ENCODE data around the gene OTULIN. TPM values are rescaled to one million over a fixed set of nuclear protein-coding genes. Genes with fewer than 3 reads are reported as not detected.

Gene OTULIN
- polyA plus RNA-seq, 1 of the 3 experiments (the other 2 are of a cell fraction): 6.6 TPM

DNA sequence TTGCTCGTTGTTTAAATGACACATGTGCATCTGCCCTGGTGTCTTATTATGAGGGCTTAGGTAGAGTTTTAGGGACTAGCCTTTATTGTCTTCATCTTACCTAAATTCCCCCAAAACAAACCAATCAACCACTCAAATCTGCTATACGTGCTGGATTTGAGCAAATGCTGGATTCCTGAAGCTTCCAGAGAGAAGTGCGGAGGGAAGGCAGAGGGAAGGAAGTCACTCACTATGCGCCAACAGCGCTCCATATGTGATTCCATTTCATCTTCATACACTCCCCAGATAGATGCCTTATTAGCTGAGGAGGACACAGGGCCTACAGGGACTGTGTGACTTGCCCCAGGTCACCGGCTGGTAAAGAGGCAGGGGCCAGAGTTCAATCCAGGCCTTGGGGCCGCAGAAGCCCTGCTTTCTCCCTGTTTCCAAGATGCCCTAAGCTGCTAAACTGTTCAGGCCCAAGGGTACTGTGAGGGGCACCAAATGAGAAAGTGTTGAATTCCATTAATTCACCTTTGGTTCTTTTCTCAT lies 63.5 kb downstream of the OTULIN start:
- Histone ChIP-seq H3K4me1 (ENCODE audit: control insufficient read depth in 1 of 2, insufficient read depth in 2 of 2, low read depth in 1 of 2, low read length in 1 of 2) (0 out of 4 replicates have a peak, but pooled peaks cover 0 to 7% of the 10 kb centered on the region in 2 experiments), H2AFZ (ENCODE audit: low read depth) (no peak overlapping the region), H3K4me3 (ENCODE audit: low read depth in 2 of 2, low read length in 1 of 2) (no peak overlapping the region), H3K9ac (no peak overlapping the region), H3K4me2 (no peak overlapping the region), H3K27me3 (ENCODE audit: insufficient read depth) (no peaks in the 10 kb centered on the region), H3F3A (replicated peaks; ENCODE audit: insufficient read depth) (no peaks in the 10 kb centered on the region), H3K79me2 (ENCODE audit: insufficient read depth) (no peaks in the 10 kb centered on the region), H3K9me2 (no peaks in the 10 kb centered on the region), H3K27ac (ENCODE audit: low read depth in 2 of 2, low read length in 1 of 2) (no peak overlapping the region), H4K20me1 (ENCODE audit: insufficient read depth) (no peaks in the 10 kb centered on the region), H3K9me3 (no peaks in the 10 kb centered on the region), H3K36me3 (replicated peaks in 1 of 2; ENCODE audit: control insufficient read depth in 1 of 2, insufficient read depth in 2 of 2, low read length in 1 of 2) (peaks cover 0 to 8% of the 10 kb centered on the region in 2 experiments)
- DNase-seq: no peak
- 94% methylated on average over 6 of the region's 7 CpGs for WGBS (ENCODE audit: low lambda C conversion rate)
- TF ChIP-seq MXI1 (IDR thresholded peaks at IDR 0.05; ENCODE audit: low read depth, low read length) (no peak), JUND (IDR thresholded peaks at IDR 0.05) (no peak), FOXM1 (IDR thresholded peaks at IDR 0.05; ENCODE audit: low read depth) (no peak), RXRA (IDR thresholded peaks at IDR 0.05; ENCODE audit: borderline replicate concordance, low read depth) (no peak), CHD2 (IDR thresholded peaks at IDR 0.05; ENCODE audit: low read length, partially characterized antibody) (no peak), TEAD4 (IDR thresholded peaks at IDR 0.05; ENCODE audit: borderline replicate concordance, insufficient read depth) (no peak)
- TF ChIP-seq, protein P1, sequence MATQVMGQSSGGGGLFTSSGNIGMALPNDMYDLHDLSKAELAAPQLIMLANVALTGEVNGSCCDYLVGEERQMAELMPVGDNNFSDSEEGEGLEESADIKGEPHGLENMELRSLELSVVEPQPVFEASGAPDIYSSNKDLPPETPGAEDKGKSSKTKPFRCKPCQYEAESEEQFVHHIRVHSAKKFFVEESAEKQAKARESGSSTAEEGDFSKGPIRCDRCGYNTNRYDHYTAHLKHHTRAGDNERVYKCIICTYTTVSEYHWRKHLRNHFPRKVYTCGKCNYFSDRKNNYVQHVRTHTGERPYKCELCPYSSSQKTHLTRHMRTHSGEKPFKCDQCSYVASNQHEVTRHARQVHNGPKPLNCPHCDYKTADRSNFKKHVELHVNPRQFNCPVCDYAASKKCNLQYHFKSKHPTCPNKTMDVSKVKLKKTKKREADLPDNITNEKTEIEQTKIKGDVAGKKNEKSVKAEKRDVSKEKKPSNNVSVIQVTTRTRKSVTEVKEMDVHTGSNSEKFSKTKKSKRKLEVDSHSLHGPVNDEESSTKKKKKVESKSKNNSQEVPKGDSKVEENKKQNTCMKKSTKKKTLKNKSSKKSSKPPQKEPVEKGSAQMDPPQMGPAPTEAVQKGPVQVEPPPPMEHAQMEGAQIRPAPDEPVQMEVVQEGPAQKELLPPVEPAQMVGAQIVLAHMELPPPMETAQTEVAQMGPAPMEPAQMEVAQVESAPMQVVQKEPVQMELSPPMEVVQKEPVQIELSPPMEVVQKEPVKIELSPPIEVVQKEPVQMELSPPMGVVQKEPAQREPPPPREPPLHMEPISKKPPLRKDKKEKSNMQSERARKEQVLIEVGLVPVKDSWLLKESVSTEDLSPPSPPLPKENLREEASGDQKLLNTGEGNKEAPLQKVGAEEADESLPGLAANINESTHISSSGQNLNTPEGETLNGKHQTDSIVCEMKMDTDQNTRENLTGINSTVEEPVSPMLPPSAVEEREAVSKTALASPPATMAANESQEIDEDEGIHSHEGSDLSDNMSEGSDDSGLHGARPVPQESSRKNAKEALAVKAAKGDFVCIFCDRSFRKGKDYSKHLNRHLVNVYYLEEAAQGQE (IDR thresholded peaks at IDR 0.05; ENCODE audit: low read depth, low read length): no peak
- TF ChIP-seq, protein P2, sequence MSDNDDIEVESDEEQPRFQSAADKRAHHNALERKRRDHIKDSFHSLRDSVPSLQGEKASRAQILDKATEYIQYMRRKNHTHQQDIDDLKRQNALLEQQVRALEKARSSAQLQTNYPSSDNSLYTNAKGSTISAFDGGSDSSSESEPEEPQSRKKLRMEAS (IDR thresholded peaks at IDR 0.05; ENCODE audit: low read depth): no peak
- TF ChIP-seq, protein P3, sequence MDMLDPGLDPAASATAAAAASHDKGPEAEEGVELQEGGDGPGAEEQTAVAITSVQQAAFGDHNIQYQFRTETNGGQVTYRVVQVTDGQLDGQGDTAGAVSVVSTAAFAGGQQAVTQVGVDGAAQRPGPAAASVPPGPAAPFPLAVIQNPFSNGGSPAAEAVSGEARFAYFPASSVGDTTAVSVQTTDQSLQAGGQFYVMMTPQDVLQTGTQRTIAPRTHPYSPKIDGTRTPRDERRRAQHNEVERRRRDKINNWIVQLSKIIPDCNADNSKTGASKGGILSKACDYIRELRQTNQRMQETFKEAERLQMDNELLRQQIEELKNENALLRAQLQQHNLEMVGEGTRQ (IDR thresholded peaks at IDR 0.05; ENCODE audit: borderline replicate concordance, low read depth, low read length): no peak
- TF ChIP-seq, protein P4, sequence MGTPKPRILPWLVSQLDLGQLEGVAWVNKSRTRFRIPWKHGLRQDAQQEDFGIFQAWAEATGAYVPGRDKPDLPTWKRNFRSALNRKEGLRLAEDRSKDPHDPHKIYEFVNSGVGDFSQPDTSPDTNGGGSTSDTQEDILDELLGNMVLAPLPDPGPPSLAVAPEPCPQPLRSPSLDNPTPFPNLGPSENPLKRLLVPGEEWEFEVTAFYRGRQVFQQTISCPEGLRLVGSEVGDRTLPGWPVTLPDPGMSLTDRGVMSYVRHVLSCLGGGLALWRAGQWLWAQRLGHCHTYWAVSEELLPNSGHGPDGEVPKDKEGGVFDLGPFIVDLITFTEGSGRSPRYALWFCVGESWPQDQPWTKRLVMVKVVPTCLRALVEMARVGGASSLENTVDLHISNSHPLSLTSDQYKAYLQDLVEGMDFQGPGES (IDR thresholded peaks at IDR 0.05; ENCODE audit: low read depth, low read length): no peak
- TF ChIP-seq, protein P5, sequence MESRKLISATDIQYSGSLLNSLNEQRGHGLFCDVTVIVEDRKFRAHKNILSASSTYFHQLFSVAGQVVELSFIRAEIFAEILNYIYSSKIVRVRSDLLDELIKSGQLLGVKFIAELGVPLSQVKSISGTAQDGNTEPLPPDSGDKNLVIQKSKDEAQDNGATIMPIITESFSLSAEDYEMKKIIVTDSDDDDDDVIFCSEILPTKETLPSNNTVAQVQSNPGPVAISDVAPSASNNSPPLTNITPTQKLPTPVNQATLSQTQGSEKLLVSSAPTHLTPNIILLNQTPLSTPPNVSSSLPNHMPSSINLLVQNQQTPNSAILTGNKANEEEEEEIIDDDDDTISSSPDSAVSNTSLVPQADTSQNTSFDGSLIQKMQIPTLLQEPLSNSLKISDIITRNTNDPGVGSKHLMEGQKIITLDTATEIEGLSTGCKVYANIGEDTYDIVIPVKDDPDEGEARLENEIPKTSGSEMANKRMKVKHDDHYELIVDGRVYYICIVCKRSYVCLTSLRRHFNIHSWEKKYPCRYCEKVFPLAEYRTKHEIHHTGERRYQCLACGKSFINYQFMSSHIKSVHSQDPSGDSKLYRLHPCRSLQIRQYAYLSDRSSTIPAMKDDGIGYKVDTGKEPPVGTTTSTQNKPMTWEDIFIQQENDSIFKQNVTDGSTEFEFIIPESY (IDR thresholded peaks at IDR 0.05; ENCODE audit: borderline replicate concordance, low read depth): no peak
- ChIA-PET CTCF (interaction anchor here (0.5 to 7.0 kb wide), 64 partner anchors 8 to 812 kb away, joined by 3 to 203 read pairs (median 5); partner anchors contain the start of gene ANKH), POLR2A (no interaction called here)

Measured in SK-N-SH (cell line).